ENCODE data around the gene RARRES2. TPM values are rescaled to one million over a fixed set of nuclear protein-coding genes. Genes with fewer than 3 reads are reported as not detected.

The RARRES2 gene
- total RNA-seq, 1 donor: 26.1 TPM

DNA sequence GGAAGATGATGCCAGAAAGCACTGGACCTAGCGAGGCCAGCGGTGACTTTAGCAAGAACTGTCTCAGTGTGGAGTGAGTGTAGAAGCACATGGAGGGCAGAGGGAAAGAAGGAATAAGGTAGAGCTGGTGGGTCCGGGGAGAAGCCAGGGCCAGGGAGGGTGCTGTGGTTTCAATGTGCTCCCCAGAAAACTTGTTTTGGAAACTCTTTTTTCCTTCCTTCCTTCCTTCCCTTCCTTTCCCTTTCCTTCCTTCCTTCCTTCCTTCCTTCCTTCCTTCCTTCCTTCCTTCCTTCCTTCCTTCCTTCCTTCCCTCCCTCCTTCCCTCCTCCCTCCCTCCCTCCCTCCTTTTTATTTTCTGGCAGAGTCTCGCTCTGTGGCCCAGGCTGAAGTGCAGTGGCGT is 5.5 kb upstream of the RARRES2 start:
- Histone ChIP-seq H3K36me3 (ENCODE audit: insufficient read depth, low read length) (no peaks in the 10 kb centered on the region), H3K27me3 (ENCODE audit: insufficient read depth, low read length) (peaks cover 17% of the 10 kb centered on the region), H3K9me3 (ENCODE audit: low read depth, low read length) (no peaks in the 10 kb centered on the region), H3K27ac (ENCODE audit: low read depth, low read length) (no peak overlapping the region), H2AFZ (ENCODE audit: low read length) (no peak overlapping the region), H4K20me1 (ENCODE audit: insufficient read depth, low read length) (no peaks in the 10 kb centered on the region), H3K4me3 (ENCODE audit: insufficient read depth, low read length) (no peak overlapping the region), H3K4me2 (ENCODE audit: insufficient read depth, low read length) (no peak overlapping the region), H3K79me2 (ENCODE audit: insufficient read depth, low read length) (no peaks in the 10 kb centered on the region), H3K4me1 (ENCODE audit: insufficient read depth, low read length) (no peaks in the 10 kb centered on the region)
- no peak for TF ChIP-seq CTCF (IDR thresholded peaks at IDR 0.05; ENCODE audit: extremely low read depth, low read depth, low read length)
- no peak for DNase-seq (ENCODE audit: insufficient read length, low spot score, missing footprints)

GRCh38 chr7:150345012-150345411 is 3.6 kb upstream of the RARRES2 start:
- TF ChIP-seq CTCF (IDR thresholded peaks at IDR 0.05; ENCODE audit: extremely low read depth, low read depth, low read length): no peak
- H3K4me3 ChIP-seq (ENCODE audit: insufficient read depth, low read length): no peak overlapping the region
- H3K36me3 ChIP-seq (ENCODE audit: insufficient read depth, low read length): no peaks in the 10 kb centered on the region
- no peaks in the 10 kb centered on the region for H3K9me3 ChIP-seq (ENCODE audit: low read depth, low read length)
- H3K4me1 ChIP-seq (ENCODE audit: insufficient read depth, low read length): no peaks in the 10 kb centered on the region
- H2AFZ ChIP-seq (ENCODE audit: low read length): no peak overlapping the region
- no peaks in the 10 kb centered on the region for H4K20me1 ChIP-seq (ENCODE audit: insufficient read depth, low read length)
- DNase-seq (ENCODE audit: insufficient read length, low spot score, missing footprints): no peak
- no peak overlapping the region for H3K27ac ChIP-seq (ENCODE audit: low read depth, low read length)
- no peaks in the 10 kb centered on the region for H3K79me2 ChIP-seq (ENCODE audit: insufficient read depth, low read length)
- peaks cover 33% of the 10 kb centered on the region for H3K27me3 ChIP-seq (ENCODE audit: insufficient read depth, low read length)
- no peak overlapping the region for H3K4me2 ChIP-seq (ENCODE audit: insufficient read depth, low read length)

GRCh38 chr7:150344299-150344698 is 2.9 kb upstream of the RARRES2 start:
- H3K27ac ChIP-seq (ENCODE audit: low read depth, low read length): no peak overlapping the region
- peaks cover 33% of the 10 kb centered on the region for H3K27me3 ChIP-seq (ENCODE audit: insufficient read depth, low read length)
- no peaks in the 10 kb centered on the region for H3K79me2 ChIP-seq (ENCODE audit: insufficient read depth, low read length)
- no peak overlapping the region for H3K4me2 ChIP-seq (ENCODE audit: insufficient read depth, low read length)
- H2AFZ ChIP-seq (ENCODE audit: low read length): no peak overlapping the region
- H3K4me1 ChIP-seq (ENCODE audit: insufficient read depth, low read length): no peaks in the 10 kb centered on the region
- DNase-seq (ENCODE audit: insufficient read length, low spot score, missing footprints): no peak
- no peaks in the 10 kb centered on the region for H4K20me1 ChIP-seq (ENCODE audit: insufficient read depth, low read length)
- no peaks in the 10 kb centered on the region for H3K9me3 ChIP-seq (ENCODE audit: low read depth, low read length)
- no peak overlapping the region for H3K4me3 ChIP-seq (ENCODE audit: insufficient read depth, low read length)
- no peaks in the 10 kb centered on the region for H3K36me3 ChIP-seq (ENCODE audit: insufficient read depth, low read length)
- TF ChIP-seq CTCF (IDR thresholded peaks at IDR 0.05; ENCODE audit: extremely low read depth, low read depth, low read length): no peak

DNA sequence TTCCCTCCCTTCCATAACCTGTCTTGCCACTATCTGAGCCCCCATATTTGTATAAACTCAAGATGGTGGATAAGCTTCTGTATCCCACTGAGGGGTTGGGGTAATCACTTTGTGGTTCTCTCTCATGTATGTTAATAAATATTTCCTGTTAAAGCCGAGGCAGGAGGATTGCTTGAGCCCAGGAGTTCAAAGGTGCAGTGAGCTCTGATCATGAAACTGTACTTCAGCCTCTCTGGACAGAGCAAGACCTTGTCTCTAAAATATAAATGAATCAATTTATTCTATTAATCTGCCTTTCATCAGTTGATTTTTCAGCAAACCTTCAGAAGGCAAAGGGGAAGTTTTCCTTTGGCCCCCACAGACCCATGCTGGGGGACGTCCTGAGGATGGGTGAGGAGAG is 1.8 kb upstream of the RARRES2 start:
- no peaks in the 10 kb centered on the region for H3K36me3 ChIP-seq (ENCODE audit: insufficient read depth, low read length)
- peaks cover 33% of the 10 kb centered on the region for H3K27me3 ChIP-seq (ENCODE audit: insufficient read depth, low read length)
- no peak overlapping the region for H3K27ac ChIP-seq (ENCODE audit: low read depth, low read length)
- no peaks in the 10 kb centered on the region for H3K9me3 ChIP-seq (ENCODE audit: low read depth, low read length)
- H3K4me3 ChIP-seq (ENCODE audit: insufficient read depth, low read length): no peak overlapping the region
- H3K4me2 ChIP-seq (ENCODE audit: insufficient read depth, low read length): no peak overlapping the region
- no peaks in the 10 kb centered on the region for H3K79me2 ChIP-seq (ENCODE audit: insufficient read depth, low read length)
- no peaks in the 10 kb centered on the region for H3K4me1 ChIP-seq (ENCODE audit: insufficient read depth, low read length)
- TF ChIP-seq CTCF (IDR thresholded peaks at IDR 0.05; ENCODE audit: extremely low read depth, low read depth, low read length): no peak
- DNase-seq (ENCODE audit: insufficient read length, low spot score, missing footprints): no peak
- no peaks in the 10 kb centered on the region for H4K20me1 ChIP-seq (ENCODE audit: insufficient read depth, low read length)
- H2AFZ ChIP-seq (ENCODE audit: low read length): no peak overlapping the region
